Left forelimb (tissue), 1 donor: Measurements from ENCODE around the gene PKP1.

ENCODE experiments used
- DNase-seq: peaks from one replicate; pipeline ENCODE4 v3.0.0-alpha.2; 2018; ENCODE audit warnings: low spot score

Gene PKP1

GRCh38 chr1:201329801-201330200 is 46.5 kb downstream of the PKP1 start:
- DNase-seq = no peak

DNA sequence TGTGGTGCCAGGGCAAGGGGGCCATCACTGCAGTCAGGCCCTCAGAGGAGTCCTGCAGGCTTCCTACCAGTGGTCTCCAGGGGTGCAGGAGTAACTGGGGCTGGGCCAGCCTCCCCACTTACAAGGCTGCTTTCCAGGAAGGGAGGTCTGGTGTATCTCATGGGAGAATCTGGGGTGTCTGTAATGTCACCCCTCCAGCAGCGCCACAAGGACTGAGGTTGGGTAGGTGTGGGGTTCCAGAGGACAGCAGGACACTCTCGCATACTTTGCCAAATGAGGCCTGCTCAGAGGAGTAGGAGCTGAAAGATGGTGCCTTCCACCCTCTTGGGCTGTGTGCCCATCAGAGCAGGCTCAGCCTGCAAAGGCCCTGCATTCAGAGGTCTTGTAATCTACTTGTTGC is 47.2 kb downstream of the PKP1 start:
- no peak for DNase-seq

DNA sequence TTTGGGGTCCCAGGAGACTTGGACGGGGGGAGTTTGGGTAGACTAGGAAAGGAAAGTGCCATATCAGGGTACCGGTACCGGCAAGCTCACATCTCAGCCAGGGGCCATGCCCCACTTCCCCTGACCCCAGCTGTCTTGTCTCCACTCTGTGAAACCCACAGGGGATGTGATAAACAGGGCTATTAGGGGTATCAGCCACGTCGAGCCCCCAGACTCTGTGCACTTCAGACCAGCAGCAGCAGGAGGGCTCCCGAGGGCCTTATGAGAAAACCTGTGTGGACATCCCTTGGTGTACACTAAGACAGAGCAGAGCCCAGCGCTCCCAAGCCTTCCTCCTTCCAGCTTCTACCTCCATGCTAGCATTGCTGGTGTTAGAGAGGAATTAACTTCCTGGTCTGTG is 47.9 kb downstream of the PKP1 start:
- no peak for DNase-seq

GRCh38 chr1:201332021-201332420 is 48.7 kb downstream of the PKP1 start:
- DNase-seq = no peak

- no peak for DNase-seq
Observed at GRCh38 chr1:201332616-201333335, 49.5 kb downstream of the PKP1 start.

GRCh38 chr1:201334325-201335173 is 51.2 kb downstream of the PKP1 start:
- no peak for DNase-seq

- no peak for DNase-seq
Observed at GRCh38 chr1:201335174-201335870, 52.0 kb downstream of the PKP1 start.

DNA sequence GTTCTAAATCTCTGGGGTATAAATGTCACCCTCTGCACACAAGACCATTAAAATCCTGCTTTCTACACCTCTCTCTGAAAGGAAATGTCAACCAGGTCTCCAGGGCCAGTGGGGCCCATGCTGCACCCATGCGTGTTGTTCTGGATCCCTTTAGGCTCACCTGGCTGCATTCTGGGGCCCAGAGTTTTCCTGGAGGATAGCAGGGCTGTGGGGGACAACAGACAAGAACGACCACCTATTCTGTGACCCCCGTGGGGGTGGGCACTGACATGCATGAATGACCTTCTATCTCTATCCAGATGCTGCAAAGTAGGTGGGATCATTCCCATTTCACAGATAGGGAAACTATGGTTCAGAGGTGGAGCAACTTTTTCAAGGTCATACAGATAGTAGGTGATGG is 52.6 kb downstream of the PKP1 start:
- DNase-seq = no peak

GRCh38 chr1:201336711-201337450 is 53.6 kb downstream of the PKP1 start:
- DNase-seq = no peak

- DNase-seq = no peak
Observed at GRCh38 chr1:201341377-201341776, 58.1 kb downstream of the PKP1 start.

DNA sequence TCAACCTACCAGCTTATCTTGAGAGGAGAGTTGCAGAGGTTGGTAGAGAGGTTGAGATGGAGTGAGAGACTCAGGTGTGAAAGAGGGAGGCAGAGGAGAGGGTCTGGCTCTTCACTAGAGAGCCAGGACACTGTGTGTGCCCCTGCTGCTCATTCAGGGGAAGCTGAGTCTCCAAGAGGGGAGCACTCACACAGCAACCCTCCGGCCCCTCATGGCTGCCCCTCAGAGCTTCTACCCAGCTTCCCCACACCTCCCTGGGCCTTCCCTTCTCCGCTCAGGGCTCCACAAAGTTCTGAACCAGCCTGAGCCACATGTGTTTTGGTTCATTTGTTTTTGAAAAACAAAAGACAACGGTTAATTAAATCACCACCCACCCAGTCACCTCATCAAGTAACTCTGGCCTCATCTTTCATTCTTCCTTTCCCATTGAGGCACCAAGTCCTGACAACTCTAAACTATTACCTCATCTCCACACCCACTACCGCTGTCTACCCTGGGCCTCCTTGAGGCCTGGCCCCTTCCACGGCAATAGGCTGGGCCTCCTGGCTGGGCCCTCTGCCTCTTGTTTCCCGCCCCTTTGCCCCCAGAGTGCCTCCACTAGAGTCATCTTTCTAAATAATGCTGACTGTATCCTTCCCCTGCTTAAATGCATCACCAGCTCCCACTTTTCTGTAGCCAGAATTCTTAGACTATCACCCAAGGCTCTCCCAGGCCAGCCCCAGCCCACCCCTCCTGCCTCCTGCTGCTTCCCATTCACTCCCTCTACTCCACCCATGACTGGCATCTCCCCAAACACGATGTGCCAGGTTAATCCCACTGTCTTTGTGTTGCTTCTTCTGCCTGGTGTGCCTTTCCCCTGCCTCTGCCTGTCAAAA is 61.1 kb downstream of the PKP1 start:
- no peak for DNase-seq

GRCh38 chr1:201345081-201345355 is 61.7 kb downstream of the PKP1 start:
- no peak for DNase-seq

DNA sequence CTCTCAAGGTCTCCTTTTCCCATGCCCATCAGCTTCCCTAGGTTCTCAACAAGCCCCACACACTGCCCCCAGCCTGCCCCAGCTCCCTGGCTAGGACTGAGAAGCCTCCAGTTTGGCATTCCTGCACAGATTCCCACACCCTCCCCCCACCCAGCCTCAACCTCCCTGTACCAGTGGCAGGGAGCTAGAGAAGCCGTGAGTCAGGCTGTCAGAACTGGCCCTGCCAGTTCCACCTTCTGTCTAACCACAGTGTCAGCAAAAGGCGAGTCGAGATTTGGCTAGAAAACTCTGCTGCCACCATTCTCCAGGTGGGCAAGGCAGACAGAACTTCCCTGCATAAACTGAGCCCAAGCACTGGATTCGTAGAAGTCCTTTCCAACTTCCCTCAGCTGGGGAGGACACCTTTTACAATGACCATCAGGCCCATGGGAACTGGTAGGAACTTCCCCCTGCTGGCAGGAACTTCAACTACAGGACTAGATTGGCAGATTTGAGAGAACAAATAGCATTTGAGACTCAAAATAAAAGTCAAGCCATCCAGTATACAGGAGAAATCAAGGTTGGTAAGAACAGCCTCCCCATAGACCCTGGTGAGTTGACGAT is 63.1 kb downstream of the PKP1 start:
- DNase-seq = no peak

GRCh38 chr1:201346987-201347386 is 63.7 kb downstream of the PKP1 start:
- DNase-seq = no peak

DNA sequence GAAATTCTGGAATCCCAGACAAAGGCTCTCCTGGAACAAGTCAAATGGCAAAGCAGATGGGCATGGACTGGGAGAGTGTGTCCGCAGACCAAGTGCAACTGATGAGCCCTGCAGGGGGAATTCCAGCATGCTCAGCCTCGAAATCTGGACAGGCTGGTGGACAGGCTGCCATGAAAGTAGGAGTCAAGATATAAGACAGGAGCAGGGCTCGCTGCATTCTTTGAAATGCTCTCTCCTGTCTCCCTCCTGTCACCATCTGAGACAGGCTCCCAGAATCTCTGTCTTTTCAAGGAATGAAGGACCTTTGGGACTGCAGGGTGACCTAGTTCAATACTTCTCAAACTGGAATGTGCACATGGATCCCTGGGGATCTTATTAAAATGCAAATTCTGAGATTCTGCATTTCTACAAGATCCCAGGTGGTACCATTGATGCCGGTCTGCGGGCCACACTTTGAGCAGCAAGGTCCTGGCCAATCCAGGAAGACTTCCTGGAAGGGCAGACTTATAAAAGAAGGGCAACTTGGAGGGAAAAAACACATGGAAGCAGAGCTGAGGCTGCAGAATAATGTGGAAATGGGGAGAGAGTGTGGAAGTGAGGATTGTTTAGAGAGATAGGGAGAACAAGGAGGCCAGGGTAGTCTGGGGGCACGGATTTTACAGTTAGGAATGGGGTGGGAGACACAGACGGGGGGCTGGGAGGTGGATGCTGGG is 64.3 kb downstream of the PKP1 start:
- no peak for DNase-seq

GRCh38 chr1:201348211-201348566 is 64.9 kb downstream of the PKP1 start:
- DNase-seq = no peak

- DNase-seq = no peak
Observed at GRCh38 chr1:201349092-201349491, 65.8 kb downstream of the PKP1 start.

- DNase-seq = no peak
Observed at GRCh38 chr1:201350361-201350725, 67.0 kb downstream of the PKP1 start.

DNA sequence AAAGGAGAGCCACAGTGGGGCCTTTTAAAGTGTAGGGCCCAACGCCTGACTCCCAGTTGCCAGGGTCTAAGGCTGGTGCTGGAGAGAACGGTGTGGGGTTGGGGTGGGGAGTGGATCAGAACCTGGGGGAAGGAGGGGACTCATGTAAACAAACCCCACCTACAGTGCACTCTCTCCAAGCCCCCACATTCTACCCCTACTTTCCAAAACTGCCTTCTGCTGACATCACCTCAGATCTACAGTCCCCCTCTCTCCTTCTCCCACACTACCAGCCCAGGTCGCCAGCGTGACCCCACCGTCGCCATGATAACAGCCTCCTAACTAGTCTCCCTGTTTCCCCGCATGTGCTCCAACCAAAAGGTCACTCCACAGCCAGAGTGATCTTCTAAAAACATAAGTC is 67.6 kb downstream of the PKP1 start:
- no peak for DNase-seq

DNA sequence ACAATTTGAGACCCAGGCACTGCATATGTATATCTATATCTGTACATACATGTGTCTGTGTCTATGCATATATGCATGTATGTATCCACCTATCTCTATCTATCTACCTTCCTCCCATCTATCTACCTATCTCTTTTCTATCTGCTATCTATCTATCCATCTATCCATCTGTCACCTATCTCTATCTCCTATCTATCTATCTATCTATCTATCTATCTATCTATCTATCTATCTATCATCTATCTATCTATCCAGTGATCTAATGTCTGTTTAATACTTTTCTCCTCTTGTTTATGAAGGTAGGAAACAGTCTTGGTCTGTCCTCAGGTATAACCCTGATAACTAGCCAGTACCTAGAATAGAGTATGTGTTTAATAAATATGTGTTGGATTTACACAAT is 68.3 kb downstream of the PKP1 start:
- DNase-seq = no peak
